IPS-18a (cell line): ENCODE measurements around the gene RAP1GAP2.
"Not testable (repeated sequence)": the region's sequence is repeated elsewhere in the genome, so short reads cannot be mapped to it uniquely, and the experiment has no call there.

Experiments
- H3K27ac ChIP-seq: one replicate; pipeline ENCODE4 v1.5.1; 2013; ENCODE audit warnings: low read length
- H3K27me3 ChIP-seq: one replicate; pipeline ENCODE4 v1.6.1; 2013; ENCODE audit warnings: mild to moderate bottlenecking, low read length; ENCODE audit not compliant: control insufficient read depth, insufficient read depth
- H3K36me3 ChIP-seq: one replicate; pipeline ENCODE4 v1.6.1; 2013; ENCODE audit warnings: low read depth, low read length; ENCODE audit not compliant: control insufficient read depth
- H3K4me1 ChIP-seq: one replicate; pipeline ENCODE4 v1.6.1; 2013; ENCODE audit warnings: low read depth, low read length; ENCODE audit not compliant: control insufficient read depth
- H3K4me3 ChIP-seq: one replicate; pipeline ENCODE4 v1.5.1; 2013; ENCODE audit warnings: low read length
- H3K9ac ChIP-seq: one replicate; pipeline ENCODE4 v1.6.1; 2013; ENCODE audit warnings: mild to moderate bottlenecking, low read length, moderate library complexity
- H3K9me3 ChIP-seq: one replicate; pipeline ENCODE4 v1.6.1; 2013; ENCODE audit warnings: low read depth, low read length; ENCODE audit not compliant: control insufficient read depth

The RAP1GAP2 gene

DNA sequence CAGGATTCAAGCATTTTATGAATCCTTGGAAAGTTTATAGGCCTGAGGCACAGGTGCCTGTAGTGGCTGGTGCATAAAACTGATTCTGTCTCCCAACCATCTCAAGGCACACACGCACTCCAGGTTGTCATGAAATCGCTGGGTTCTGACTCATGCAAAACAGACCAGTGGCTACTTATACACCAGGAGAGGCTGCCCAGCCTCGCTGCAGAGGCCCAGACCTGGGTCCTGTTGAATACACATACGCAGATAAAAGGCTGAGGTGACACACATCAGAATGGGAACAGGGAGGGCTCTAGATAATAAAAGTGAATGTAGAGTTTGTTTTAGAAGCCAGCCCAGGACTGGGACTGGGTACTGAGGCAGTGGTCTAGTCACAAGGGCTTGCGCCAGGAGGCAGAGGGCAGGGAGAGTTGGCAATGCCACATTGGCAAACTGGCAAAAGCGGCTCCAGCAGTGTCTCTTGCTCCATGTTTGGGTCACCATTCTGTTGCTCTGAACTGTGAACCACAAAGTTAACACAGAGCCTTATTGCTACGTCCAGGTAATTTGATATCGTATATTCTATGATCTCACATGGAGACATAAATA lies 253.6 kb downstream of the RAP1GAP2 start:
- Histone ChIP-seq H3K27me3 (no peaks in the 10 kb centered on the region), H3K9ac (peak overlapping the region; percentile 61), H3K27ac (no peak overlapping the region), H3K4me3 (peak overlapping the region; percentile 76), H3K36me3 (no peaks in the 10 kb centered on the region), H3K4me1 (no peaks in the 10 kb centered on the region), H3K9me3 (no peaks in the 10 kb centered on the region)

DNA sequence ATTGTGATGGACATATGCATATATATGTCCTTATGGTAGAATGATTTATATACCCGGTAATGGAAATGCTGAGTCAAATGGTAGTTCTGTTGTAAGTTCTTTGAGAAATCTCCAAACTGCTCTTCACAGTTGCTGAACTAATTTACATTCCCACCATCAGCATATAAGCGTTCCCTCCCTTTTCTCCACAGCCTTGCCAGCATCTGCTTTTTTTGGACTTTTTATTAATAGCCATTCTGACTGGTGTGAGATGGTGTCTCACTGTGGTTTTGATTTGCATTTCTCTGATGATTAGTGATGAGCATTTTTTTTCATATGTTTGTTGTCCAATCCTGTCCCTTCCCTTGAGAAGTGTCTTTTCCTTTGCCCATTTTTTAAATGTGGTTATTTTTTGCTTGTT lies 258.6 kb downstream of the RAP1GAP2 start:
- not testable (repeated sequence) for H3K36me3 ChIP-seq, H3K4me1 ChIP-seq, H3K4me3 ChIP-seq, H3K27ac ChIP-seq, H3K9ac ChIP-seq, H3K9me3 ChIP-seq, H3K27me3 ChIP-seq

DNA sequence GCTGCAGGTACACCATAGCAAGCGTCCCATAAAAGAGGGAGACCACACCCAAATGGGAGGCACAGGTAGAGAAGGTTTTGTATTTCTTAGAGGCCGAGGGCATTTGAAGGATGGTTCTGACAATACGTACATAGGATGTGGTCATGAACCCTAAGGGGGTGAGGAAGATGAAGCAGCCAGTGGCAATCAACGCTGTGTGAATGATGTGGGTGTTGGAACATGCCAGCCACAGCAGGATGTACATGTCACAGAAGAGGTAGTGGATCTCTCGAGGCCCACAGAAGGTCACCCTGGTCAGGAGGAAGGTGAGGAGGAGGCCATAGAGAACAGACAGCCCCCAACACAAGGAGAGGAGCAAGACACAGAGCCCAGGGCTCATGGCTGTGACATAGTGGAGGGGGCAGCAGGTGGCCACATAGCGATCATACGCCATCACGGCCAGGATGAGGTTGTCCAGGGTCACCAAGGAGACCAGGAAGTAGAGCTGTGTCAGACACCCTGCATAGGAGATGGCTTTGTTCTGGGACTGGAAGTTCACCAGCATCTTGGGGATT lies 266.7 kb downstream of the RAP1GAP2 start:
- H3K9ac ChIP-seq, H3K4me3 ChIP-seq, H3K36me3 ChIP-seq, H3K4me1 ChIP-seq, H3K27me3 ChIP-seq, H3K9me3 ChIP-seq, H3K27ac ChIP-seq: not testable (repeated sequence)

DNA sequence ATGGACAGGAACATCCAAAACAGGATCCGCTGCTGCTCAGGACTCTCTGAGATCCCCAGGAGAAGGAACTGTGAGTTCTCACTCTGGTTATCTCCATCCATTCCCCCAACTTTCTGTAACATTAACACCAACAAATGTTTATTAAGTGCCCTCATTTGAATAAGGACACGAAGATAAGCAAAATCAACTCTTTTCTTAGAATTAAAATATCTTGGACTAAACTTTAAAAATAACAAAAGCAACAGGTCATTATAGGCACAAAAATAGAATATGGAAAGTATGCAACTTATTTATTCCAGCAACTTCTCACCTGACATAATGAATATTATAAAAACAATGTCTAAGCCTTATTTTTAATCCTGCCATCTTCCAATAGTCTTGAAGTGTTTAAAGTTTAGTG lies 267.3 kb downstream of the RAP1GAP2 start, which contains the start of gene OR1D5:
Gene OR1D5, minus strand, starts transcription at position 101 of the 400 bp plus-strand sequence. Its CDS starts 0 bp downstream, at position 101.
- not testable (repeated sequence) for H3K9ac ChIP-seq, H3K36me3 ChIP-seq, H3K27ac ChIP-seq, H3K4me3 ChIP-seq, H3K27me3 ChIP-seq, H3K4me1 ChIP-seq, H3K9me3 ChIP-seq

DNA sequence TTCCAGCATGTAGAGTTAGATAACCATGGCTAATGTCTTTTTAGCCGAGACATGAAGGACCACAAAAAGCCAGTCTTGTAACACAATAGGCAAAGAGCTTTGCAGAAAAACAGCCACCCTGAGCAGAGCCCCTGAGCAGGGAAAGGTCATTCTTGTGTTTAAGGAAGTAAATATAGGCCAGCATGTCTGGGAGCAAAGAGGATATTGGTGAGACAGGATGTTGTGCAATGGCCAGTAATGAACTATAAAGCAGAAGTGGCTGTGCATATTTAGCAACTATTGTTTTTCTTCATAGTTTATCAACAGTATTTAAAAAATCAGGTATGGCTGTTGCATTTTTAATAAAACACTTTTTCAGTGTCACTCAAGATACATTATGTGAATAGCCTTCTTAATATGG lies 269.0 kb downstream of the RAP1GAP2 start:
- H3K9ac ChIP-seq, H3K27me3 ChIP-seq, H3K4me1 ChIP-seq, H3K9me3 ChIP-seq, H3K4me3 ChIP-seq, H3K36me3 ChIP-seq, H3K27ac ChIP-seq: not testable (repeated sequence)

DNA sequence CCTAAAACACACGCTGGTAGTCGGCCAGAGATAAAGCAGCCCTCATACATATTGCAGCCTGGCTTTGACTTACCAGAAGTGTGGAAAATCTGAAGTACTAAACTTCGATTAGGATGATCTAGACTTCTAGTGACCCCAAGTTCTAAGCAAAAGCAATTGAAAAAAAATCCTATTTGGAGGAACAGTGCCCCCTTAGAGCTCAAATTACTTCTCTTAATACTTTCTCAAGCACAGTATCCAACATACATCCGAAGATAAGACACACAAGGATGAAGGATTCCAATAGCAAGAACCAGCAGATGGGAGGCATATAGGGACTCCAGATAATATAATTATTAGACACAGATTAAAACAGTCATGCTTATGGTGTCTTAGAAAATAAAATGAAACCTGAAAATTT lies 277.6 kb downstream of the RAP1GAP2 start:
- H3K36me3 ChIP-seq, H3K9ac ChIP-seq, H3K27me3 ChIP-seq, H3K4me1 ChIP-seq, H3K9me3 ChIP-seq, H3K4me3 ChIP-seq, H3K27ac ChIP-seq: not testable (repeated sequence)
